Left forelimb (tissue), 1 donor: ENCODE results near the gene SPATA6L.

Experiments used
- DNase-seq: peaks from one replicate; pipeline ENCODE4 v3.0.0-alpha.2; 2018; ENCODE audit warnings: low spot score

The SPATA6L gene

DNA sequence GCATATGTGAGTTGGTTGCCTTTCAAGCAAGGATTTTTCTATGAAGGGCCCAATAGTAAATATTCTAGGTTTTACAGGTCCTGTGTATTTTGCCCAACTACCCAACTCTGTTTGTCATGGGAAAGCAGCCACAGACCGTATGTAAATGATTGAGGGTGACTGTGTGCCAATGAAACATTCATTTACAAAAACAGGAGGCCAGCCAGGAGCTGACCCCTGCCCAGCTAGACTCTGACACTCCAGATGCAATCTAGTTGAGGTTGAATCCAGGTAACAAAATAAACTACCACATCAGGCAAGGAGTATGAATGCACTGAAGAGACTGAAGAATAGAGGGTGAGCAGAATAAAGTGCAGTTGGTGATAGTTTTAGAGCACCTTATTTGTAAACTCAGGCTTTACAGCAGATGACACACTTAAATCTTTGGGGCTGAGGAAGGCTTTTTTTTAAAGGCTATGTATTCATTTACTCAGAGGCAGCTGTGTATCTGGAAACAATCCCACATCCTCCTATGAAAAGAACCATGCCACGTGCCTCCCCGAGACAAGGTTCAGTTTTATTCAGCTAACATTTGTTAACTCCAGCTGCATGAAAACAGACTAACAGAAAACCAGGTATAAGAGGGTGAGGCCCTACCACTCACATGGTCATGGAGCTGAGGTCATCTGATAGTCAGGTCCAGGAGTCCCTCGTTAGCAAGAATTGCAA lies 115.3 kb downstream of the SPATA6L start:
- no peak for DNase-seq

DNA sequence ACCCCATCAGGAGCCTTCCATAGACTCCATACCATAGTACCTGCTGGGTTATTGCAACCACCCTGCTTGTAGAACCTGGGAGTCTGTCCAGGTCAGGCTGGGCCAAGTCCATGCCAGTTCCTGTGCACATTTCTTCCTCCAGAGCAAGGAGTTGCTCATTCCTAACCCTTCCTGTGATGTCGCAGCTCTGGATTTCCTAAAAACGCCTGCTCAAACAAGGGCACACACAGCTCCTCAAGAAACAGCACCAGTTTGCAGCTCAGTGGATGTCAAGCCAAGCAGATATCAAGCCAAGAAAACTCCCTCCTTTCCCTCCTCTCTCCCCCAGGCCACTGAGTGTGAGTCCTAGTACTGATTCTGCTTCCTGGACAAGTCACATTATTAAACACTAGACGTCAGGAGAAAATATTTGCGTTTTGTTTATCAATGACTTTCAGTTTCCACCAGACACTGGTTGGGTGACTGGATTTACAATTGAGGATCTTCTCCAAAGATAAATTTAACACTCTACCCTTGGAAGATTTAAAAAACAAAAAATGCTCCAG lies 116.5 kb downstream of the SPATA6L start:
- no peak for DNase-seq

DNA sequence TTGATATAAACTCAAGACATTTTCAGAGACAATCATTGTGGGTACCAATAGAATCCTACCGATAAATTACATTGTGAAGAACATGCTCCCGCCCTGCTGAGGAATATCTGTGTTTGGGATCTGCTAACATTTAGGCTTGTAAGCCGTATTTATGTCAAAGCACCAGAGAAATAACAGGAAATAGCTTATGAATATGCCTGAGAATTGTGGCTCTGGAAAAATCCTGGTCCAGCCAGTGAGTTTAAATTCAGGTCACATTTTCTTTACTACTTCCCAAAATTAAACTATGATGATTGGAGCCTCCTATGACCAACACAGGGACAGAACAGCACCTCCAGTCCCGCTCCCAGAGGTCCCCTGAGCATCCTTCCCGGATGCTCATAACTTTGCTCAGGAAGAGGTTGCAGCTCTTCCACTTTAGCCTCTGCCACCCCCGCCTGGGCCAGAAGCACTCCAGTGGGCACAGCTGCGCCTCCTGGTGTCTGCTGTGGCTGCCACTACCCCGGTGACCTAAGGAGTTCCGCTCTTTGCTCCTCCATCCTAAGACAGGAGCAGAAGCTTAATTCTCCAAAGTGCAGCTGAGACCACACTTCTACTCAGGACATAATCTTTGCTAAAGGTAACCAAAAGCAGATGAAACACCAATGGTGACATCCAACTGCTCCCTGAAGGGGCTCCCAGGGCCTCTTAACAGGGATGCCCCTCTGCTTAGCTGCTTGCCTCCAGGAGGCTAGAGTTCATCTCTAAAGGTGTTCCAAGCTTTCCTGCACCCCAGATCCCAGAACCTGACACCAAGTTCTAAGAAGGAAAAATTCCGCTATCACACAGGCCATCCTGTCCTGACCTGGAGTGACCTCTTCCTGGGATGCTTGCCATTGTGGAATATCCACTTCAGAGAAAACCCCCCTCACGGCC lies 117.2 kb downstream of the SPATA6L start:
- no peak for DNase-seq
